Ovary (tissue), 3 donors: ENCODE data around the gene SLC6A6.

Source experiments
- EP300 ChIP-seq: sonication (generic); formaldehyde crosslinking; IDR thresholded peaks from one replicate; pipeline ENCODE4 v1.6.1; 2017; ENCODE audit warnings: antibody characterized with exemption
- POLR2A ChIP-seq: fragments of 450-650 bp; IDR thresholded peaks from one replicate; pipeline ENCODE4 v1.6.1; 2017; ENCODE audit warnings: antibody characterized with exemption, mild to moderate bottlenecking, moderate library complexity
- TF ChIP-seq, protein P1 (sequence below), 3 donors: fragments of 450-650 bp in 2 of 3; fragments of 200-600 bp in 1 of 3; IDR thresholded peaks; one replicate each; pipeline versions ENCODE4 v1.5.1 to v1.8.0; 2016 to 2022; ENCODE audit warnings: antibody characterized with exemption in 3 of 3, mild to moderate bottlenecking in 1 of 3
- donor health status: DM: no; HTN: no; CAD: no.

DNA sequence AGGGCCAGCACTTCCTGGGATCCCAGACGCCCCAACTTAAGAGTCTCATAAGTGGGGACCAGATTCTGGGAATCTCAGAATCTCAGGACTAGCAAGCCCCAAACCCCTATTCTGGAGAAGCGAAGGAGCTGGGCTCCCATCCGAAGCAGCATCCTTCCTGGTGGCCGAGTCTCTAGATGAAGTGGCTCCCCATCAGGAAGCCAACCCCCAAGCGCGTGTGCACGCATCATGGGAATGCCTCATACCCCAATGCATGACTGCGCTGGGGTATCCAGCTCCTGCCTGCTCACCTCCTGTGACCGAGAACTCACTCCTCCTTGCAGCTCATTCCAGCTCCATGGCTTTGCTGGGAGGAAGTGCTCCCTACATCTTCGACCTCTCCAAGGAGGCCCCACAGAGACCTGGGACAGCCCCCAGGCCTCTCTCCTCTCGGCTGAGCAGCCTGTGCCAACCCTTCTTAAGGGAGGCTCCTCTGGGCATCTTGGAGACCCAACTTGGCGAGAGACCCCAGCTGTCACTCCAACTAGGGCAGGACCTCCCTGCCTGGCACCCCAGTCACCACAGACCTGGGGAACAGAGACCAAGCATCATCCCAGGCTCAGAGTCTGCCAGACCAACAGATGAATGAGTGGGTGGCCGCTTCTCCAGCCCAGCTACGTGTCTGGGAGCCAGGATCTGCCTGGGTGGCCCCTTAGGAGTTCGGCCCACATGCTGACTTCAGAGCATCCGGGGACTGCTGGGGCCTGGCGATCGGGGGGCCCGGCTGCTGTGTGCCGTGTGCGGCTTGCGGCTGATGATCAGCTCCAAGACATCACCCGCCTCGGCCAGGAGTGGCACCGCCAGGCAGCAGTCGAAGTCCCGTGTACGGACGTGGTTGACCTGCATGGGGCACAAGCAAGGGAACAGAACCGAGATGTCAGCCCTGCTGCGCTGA, 90.8 kb downstream of the SLC6A6 start:
- TF ChIP-seq POLR2A (no peak), EP300 (no peak)
- TF ChIP-seq, protein P1, sequence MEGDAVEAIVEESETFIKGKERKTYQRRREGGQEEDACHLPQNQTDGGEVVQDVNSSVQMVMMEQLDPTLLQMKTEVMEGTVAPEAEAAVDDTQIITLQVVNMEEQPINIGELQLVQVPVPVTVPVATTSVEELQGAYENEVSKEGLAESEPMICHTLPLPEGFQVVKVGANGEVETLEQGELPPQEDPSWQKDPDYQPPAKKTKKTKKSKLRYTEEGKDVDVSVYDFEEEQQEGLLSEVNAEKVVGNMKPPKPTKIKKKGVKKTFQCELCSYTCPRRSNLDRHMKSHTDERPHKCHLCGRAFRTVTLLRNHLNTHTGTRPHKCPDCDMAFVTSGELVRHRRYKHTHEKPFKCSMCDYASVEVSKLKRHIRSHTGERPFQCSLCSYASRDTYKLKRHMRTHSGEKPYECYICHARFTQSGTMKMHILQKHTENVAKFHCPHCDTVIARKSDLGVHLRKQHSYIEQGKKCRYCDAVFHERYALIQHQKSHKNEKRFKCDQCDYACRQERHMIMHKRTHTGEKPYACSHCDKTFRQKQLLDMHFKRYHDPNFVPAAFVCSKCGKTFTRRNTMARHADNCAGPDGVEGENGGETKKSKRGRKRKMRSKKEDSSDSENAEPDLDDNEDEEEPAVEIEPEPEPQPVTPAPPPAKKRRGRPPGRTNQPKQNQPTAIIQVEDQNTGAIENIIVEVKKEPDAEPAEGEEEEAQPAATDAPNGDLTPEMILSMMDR (IDR thresholded peaks at IDR 0.05), result no peak
